ENCODE results near the gene TMEM52. TPM values are rescaled to one million over a fixed set of nuclear protein-coding genes. Genes with fewer than 3 reads are reported as not detected.
A peak's percentile ranks its signal among the peaks of the same experiment; 100 is the strongest.

The TMEM52 gene
- total and polyA plus RNA-seq, 9 of the 15 experiments (the other 6 are each of a cell fraction or from before 2014, with no cell fraction given) = 0.37 to 22.5 (median 6.8) TPM

DNA sequence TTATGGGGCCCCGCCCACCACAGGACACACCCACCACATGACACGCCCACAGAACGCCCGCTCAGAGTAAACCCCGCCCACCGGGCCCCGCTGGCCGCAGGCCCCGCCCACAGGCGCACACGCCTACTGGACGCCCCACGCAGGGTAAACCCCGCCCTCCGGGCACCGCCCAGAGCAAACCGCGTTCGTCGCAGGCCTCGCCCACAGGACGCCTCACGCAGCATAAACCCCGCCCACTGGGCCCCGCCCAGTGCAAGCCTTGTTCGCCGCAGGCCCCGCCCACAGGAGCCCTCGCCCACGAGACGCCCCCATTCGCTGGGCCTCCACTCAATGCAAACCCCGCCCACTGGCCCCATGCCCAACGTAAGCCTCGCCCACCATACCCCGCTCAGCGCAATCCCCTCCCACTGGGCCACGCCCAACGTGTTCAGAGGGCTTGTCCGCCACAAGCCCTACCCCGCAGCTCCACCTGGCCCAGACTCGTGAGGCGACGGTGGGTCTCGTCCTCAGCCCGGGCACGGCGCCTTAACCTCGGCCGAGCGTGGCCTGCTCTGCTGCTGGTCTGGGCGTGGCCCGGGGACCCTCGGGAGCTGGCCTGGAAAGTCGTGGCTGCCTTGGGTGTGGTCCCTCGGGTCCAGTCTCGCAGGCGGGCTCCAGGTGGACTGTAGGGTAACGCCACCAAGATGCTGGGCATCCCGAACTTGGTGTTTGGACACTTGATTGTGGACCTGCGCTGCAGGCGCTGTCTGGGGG, 401 bp upstream of the TMEM52 start (continued):
- TF ChIP-seq ZNF778 (CRISPR knock-in tag; IDR thresholded peaks at IDR 0.05) (no peak), ZZZ3 (IDR thresholded peaks at IDR 0.05) (no peak), ZNF780A (CRISPR knock-in tag; IDR thresholded peaks at IDR 0.05) (no peak), ZC3H4 (CRISPR knock-in tag; IDR thresholded peaks at IDR 0.05; ENCODE audit: borderline replicate concordance) (no peak), CREB1 (IDR thresholded peaks at IDR 0.05) (0 out of 2 replicates have a peak, but pooled peaks have one; percentile 11), CREB1 (CRISPR knock-in tag; IDR thresholded peaks at IDR 0.05) (peak; percentile 80; the same call in 1 of the 2 replicates), HIVEP1 (CRISPR knock-in tag; IDR thresholded peaks at IDR 0.05) (no peak), HMGN3 (IDR thresholded peaks at IDR 0.05; ENCODE audit: borderline replicate concordance, extremely low read depth, insufficient read length, low read depth, low read length) (peak; percentile 96), CREM (IDR thresholded peaks at IDR 0.05; ENCODE audit: low read depth) (peak; percentile 48; the same call in 1 of the 2 replicates), MAZ (CRISPR knock-in tag; conservative IDR thresholded peaks at IDR 0.05 in 1 of 2, IDR thresholded peaks at IDR 0.05 in 1 of 2) (peak; percentile 22 to 89; a peak in 1 of 4 replicates)
- TF ChIP-seq, protein P1, sequence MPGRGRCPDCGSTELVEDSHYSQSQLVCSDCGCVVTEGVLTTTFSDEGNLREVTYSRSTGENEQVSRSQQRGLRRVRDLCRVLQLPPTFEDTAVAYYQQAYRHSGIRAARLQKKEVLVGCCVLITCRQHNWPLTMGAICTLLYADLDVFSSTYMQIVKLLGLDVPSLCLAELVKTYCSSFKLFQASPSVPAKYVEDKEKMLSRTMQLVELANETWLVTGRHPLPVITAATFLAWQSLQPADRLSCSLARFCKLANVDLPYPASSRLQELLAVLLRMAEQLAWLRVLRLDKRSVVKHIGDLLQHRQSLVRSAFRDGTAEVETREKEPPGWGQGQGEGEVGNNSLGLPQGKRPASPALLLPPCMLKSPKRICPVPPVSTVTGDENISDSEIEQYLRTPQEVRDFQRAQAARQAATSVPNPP (IDR thresholded peaks at IDR 0.05; ENCODE audit: borderline replicate concordance, insufficient read depth, insufficient read length) = no peak
- TF ChIP-seq, protein P2, sequence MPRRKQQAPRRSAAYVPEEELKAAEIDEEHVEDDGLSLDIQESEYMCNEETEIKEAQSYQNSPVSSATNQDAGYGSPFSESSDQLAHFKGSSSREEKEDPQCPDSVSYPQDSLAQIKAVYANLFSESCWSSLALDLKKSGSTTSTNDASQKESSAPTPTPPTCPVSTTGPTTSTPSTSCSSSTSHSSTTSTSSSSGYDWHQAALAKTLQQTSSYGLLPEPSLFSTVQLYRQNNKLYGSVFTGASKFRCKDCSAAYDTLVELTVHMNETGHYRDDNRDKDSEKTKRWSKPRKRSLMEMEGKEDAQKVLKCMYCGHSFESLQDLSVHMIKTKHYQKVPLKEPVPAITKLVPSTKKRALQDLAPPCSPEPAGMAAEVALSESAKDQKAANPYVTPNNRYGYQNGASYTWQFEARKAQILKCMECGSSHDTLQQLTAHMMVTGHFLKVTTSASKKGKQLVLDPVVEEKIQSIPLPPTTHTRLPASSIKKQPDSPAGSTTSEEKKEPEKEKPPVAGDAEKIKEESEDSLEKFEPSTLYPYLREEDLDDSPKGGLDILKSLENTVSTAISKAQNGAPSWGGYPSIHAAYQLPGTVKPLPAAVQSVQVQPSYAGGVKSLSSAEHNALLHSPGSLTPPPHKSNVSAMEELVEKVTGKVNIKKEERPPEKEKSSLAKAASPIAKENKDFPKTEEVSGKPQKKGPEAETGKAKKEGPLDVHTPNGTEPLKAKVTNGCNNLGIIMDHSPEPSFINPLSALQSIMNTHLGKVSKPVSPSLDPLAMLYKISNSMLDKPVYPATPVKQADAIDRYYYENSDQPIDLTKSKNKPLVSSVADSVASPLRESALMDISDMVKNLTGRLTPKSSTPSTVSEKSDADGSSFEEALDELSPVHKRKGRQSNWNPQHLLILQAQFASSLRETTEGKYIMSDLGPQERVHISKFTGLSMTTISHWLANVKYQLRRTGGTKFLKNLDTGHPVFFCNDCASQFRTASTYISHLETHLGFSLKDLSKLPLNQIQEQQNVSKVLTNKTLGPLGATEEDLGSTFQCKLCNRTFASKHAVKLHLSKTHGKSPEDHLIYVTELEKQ (CRISPR knock-in tag; IDR thresholded peaks at IDR 0.05) = no peak
- TF ChIP-seq, protein P3, sequence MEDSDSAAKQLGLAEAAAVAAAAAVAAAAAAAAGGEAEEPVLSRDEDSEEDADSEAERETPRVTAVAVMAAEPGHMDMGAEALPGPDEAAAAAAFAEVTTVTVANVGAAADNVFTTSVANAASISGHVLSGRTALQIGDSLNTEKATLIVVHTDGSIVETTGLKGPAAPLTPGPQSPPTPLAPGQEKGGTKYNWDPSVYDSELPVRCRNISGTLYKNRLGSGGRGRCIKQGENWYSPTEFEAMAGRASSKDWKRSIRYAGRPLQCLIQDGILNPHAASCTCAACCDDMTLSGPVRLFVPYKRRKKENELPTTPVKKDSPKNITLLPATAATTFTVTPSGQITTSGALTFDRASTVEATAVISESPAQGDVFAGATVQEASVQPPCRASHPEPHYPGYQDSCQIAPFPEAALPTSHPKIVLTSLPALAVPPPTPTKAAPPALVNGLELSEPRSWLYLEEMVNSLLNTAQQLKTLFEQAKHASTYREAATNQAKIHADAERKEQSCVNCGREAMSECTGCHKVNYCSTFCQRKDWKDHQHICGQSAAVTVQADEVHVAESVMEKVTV (CRISPR knock-in tag; IDR thresholded peaks at IDR 0.05) = no peak
- TF ChIP-seq, protein P4, sequence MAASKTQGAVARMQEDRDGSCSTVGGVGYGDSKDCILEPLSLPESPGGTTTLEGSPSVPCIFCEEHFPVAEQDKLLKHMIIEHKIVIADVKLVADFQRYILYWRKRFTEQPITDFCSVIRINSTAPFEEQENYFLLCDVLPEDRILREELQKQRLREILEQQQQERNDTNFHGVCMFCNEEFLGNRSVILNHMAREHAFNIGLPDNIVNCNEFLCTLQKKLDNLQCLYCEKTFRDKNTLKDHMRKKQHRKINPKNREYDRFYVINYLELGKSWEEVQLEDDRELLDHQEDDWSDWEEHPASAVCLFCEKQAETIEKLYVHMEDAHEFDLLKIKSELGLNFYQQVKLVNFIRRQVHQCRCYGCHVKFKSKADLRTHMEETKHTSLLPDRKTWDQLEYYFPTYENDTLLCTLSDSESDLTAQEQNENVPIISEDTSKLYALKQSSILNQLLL (CRISPR knock-in tag; IDR thresholded peaks at IDR 0.05; ENCODE audit: borderline replicate concordance) = no peak
- TF ChIP-seq, protein P5, sequence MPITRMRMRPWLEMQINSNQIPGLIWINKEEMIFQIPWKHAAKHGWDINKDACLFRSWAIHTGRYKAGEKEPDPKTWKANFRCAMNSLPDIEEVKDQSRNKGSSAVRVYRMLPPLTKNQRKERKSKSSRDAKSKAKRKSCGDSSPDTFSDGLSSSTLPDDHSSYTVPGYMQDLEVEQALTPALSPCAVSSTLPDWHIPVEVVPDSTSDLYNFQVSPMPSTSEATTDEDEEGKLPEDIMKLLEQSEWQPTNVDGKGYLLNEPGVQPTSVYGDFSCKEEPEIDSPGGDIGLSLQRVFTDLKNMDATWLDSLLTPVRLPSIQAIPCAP (CRISPR knock-in tag; IDR thresholded peaks at IDR 0.05; ENCODE audit: borderline replicate concordance) = no peak

All from K562 (cell line).